Ovary (tissue), 3 donors: ENCODE results near the gene TPRG1L.

ENCODE experiments used
- CTCF ChIP-seq, 3 donors: fragments of 450-650 bp in 2 of 3; fragments of 200-600 bp in 1 of 3; IDR thresholded peaks; one replicate each; pipeline versions ENCODE4 v1.5.1 to v1.8.0; 2016 to 2022; ENCODE audit warnings: antibody characterized with exemption in 3 of 3, mild to moderate bottlenecking in 1 of 3
- POLR2A ChIP-seq: fragments of 450-650 bp; IDR thresholded peaks from one replicate; pipeline ENCODE4 v1.6.1; 2017; ENCODE audit warnings: antibody characterized with exemption, mild to moderate bottlenecking, moderate library complexity
- donor health status: DM: no; HTN: no; CAD: no.

GRCh38 chr1:3644273-3644672 lies 19.5 kb downstream of the TPRG1L start:
- TF ChIP-seq CTCF (IDR thresholded peaks at IDR 0.05): no peak
- TF ChIP-seq POLR2A: no peak
